Stimulated activated CD8-positive, alpha-beta memory T cell treated with anti-CD3 and anti-CD28 coated beads, Interleukin-4, amount 100 ng/mL, for 24 hours (primary cell): ENCODE results near the gene DESI1.
"Not testable (repeated sequence)": the region's sequence is repeated elsewhere in the genome, so short reads cannot be mapped to it uniquely, and the experiment has no call there.

Source experiments
- DNase-seq: peaks from one replicate; pipeline ENCODE4 v3.0.0-alpha.2; 2020; ENCODE audit warnings: low read depth

The DESI1 gene

GRCh38 chr22:41634610-41635009 is 13.8 kb upstream of the DESI1 start:
- not testable (repeated sequence) for DNase-seq

- DNase-seq = not testable (repeated sequence)
Observed at GRCh38 chr22:41631615-41632014, 10.8 kb upstream of the DESI1 start.

- not testable (repeated sequence) for DNase-seq
Observed at GRCh38 chr22:41631115-41631514, 10.3 kb upstream of the DESI1 start.

GRCh38 chr22:41625577-41625976 is 4.7 kb upstream of the DESI1 start:
- DNase-seq = no peak

GRCh38 chr22:41621911-41622179 is 1.0 kb upstream of the DESI1 start:
- DNase-seq = no peak

GRCh38 chr22:41621099-41621910 is 462 bp upstream of the DESI1 start, which contains the start of gene XRCC6:
XRCC6 (plus strand) TSS chr22:41621295; CDS start chr22:41622005, 710 bp downstream.
- peak; percentile 99 for DNase-seq

- DNase-seq = peak; percentile 25
Observed at GRCh38 chr22:41619979-41620588, 759 bp downstream of the DESI1 start.

- DNase-seq = no peak
Observed at GRCh38 chr22:41613456-41613855, 7.4 kb downstream of the DESI1 start.

GRCh38 chr22:41612603-41613306 is 8.1 kb downstream of the DESI1 start:
- DNase-seq = no peak

- DNase-seq = no peak
Observed at GRCh38 chr22:41608386-41608785, 12.5 kb downstream of the DESI1 start.

GRCh38 chr22:41603873-41604332 is 16.9 kb downstream of the DESI1 start:
- DNase-seq = peak; percentile 47

GRCh38 chr22:41600976-41601375 is 19.9 kb downstream of the DESI1 start:
- no peak for DNase-seq

GRCh38 chr22:41598891-41599635 is 21.8 kb downstream of the DESI1 start:
- DNase-seq = no peak

GRCh38 chr22:41598081-41598480 is 22.8 kb downstream of the DESI1 start:
- DNase-seq = no peak

- DNase-seq = no peak
Observed at GRCh38 chr22:41597635-41597953, 23.2 kb downstream of the DESI1 start.

- no peak for DNase-seq
Observed at GRCh38 chr22:41596776-41597634, 23.8 kb downstream of the DESI1 start.

GRCh38 chr22:41595703-41596102 is 25.1 kb downstream of the DESI1 start:
- DNase-seq = no peak

GRCh38 chr22:41593336-41593960 is 27.4 kb downstream of the DESI1 start:
- DNase-seq = not testable (repeated sequence)

- peak; percentile 100 for DNase-seq
Observed at GRCh38 chr22:41589391-41590241, 31.2 kb downstream of the DESI1 start, which contains the start of gene PMM1. PMM1 (minus strand) TSS chr22:41589840; CDS start chr22:41589805, 35 bp downstream.

GRCh38 chr22:41587347-41587723 is 33.5 kb downstream of the DESI1 start:
- no peak for DNase-seq
